IPS DF 19.7 (cell line): ENCODE data around the gene PHACTR4.
"Not testable (repeated sequence)": the region's sequence is repeated elsewhere in the genome, so short reads cannot be mapped to it uniquely, and the experiment has no call there.

Experiments
- DNase-seq: peaks from one replicate; pipeline ENCODE4 v3.0.0-alpha.2; 2013; ENCODE audit warnings: low read depth, low spot score

PHACTR4 gene

GRCh38 chr1:28521502-28522164 lies 152.1 kb downstream of the PHACTR4 start:
- no peak for DNase-seq

DNA sequence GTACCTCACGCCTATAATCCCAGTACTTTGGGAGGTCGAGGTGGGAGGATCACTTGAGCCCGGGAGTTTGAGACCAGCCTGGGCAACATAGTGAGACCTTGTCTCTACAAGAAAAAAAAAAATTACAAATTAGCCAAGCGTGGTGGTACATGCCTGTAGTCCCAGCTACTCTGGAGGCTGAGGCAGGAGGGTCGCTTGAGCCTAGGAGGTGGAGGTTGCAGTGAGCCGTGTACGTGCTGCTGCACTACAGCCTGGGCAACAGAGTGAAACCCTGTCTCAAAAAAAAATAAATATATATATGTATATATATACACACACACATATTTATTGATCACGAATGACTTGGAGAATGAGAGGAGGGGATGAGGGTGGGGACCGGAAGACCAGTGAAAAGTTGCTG lies 153.0 kb downstream of the PHACTR4 start:
- not testable (repeated sequence) for DNase-seq

GRCh38 chr1:28525002-28525642 lies 155.6 kb downstream of the PHACTR4 start:
- not testable (repeated sequence) for DNase-seq

DNA sequence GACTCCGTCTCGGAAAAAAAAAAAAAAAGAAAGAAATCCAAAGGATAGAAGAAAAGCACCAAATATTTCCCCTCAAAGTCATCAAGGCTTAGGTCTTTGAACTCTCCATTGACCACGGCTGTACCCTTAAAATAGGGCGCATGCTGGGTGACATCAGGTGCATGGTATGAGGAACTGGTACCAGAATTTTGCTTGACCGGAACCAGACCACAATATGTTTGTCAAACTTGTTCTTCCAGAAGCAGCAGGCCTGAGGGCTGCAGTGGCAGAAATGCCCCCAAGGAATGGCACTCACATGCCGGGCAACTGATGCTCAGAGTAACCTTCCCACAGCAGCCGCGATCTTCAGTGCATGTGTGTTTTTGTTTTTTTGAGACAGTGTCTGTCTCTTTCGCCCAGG lies 157.3 kb downstream of the PHACTR4 start:
- DNase-seq = no peak

DNA sequence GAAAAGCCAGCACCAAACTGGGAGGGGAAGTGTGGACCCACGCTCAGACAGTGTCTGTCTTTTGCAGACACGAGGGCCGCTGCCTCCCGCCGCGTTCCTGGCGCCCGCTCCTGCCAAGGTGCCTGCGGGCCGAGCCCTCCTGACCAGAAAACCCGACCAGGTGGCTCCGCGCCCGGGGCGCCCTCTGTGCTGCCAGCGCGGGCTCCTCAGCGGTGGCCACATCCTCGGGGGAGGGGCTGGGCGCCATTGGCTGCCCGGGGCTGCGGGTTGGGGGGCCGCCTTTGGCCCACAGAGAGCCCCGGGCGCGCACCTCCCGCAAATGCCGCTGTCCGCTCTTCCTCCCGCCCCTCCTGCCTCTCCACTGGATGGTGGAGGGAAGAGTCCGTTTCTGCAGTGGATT lies 160.9 kb downstream of the PHACTR4 start:
- DNase-seq = no peak

DNA sequence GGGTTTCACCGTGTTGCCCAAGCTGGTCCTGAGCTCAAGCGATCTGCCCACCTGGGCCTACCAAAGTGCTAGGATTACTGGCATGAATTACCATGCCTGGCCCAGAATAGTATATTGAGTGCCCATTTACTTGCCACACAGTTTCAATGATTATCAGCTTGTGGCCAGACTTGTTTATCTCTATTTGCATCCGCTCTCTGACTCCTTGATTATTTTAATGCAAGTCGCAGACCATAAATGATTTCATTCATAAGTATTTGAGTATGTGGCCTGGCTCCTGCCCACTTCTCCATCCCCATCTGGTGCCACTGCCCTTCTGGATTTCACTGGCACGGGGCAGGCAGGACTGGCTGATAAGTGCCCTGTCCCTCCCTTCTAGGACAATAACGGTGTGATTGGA lies 165.1 kb downstream of the PHACTR4 start:
- DNase-seq = no peak

DNA sequence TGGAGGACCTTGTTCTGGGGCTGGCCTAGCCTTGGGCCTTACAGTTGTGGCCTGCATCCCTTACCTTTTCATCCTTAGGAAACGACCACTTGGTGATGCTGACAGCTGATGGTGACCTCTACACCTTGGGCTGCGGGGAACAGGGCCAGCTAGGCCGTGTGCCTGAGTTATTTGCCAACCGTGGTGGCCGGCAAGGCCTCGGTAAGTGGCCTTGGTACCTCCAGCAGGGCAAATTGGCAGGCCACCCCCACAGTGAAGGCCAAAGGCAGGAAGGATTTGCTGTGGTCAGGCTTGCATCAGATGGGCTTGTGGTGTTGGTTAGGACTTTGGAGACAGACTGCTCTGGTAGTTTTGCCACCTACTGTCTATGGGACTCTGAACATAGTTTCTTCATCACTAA lies 165.6 kb downstream of the PHACTR4 start:
- DNase-seq = no peak

- no peak for DNase-seq
Measured at GRCh38 chr1:28537457-28538199, 168.1 kb downstream of the PHACTR4 start.

DNA sequence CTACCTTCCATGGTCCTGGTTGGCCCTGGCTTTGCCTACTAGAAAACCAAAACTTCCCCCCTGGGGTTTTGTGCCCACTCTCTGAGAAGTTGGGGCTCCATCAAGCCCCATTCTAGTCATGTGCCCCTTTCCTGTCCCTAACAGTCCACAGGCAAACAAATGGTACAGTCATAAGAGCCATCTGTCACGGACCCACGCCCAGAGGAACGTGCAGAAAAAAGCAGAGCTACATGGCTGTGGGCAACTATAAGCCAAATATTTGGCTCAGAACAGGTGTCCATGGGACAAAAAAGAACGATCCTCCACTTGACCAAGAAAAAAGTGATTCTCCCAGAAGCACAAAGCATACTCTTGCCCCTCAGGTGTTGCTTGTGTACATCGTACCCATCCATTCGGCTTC lies 168.7 kb downstream of the PHACTR4 start:
- DNase-seq = no peak

GRCh38 chr1:28540651-28541050 lies 171.1 kb downstream of the PHACTR4 start:
- no peak for DNase-seq

GRCh38 chr1:28541414-28542015 lies 172.0 kb downstream of the PHACTR4 start:
- not testable (repeated sequence) for DNase-seq

DNA sequence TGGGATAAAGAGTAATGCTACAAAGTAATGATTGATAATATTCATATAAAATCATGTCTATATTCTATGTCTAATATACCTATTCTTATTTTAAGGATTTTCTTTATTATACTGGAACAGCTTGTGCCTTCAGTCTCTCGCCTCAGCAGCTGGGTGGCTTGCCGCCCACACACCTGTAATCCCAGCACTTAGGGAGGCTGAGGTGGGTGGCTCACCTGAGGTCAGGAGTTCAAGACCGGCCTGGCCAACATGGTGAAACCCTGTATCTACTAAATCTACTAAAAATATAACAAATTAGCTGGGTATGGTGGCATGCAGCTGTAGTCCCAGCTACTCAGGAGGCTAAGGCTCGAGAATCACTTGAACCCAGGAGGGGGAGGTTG lies 175.7 kb downstream of the PHACTR4 start:
- DNase-seq = no peak

DNA sequence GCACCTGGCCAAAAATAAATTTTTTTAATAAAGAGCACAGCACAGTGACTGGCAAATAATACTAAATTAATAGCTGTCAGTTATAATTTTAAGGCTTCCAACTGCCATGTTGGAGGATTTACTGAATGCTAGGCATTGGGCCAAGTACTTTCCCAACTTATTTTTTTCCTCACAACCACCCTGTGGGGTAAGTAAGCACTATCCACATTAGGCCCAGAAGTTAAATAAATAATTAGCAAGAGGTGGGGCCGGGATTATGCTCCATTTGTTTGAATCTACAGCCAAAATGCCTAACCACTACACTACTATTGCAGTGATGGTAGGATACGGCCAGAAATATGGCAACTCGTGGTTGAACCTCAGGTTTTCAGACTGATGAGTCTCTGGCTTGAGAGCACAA lies 178.8 kb downstream of the PHACTR4 start:
- DNase-seq = no peak
